GM21381 (cell line): Measurements from ENCODE around the gene TSNAXIP1.
"Not testable (repeated sequence)": the region's sequence is repeated elsewhere in the genome, so short reads cannot be mapped to it uniquely, and the experiment has no call there.

Experiments used
- ATAC-seq: cut with Tn5 transposase; IDR thresholded peaks from one replicate; pipeline ENCODE4 v1.9.1; 2021; ENCODE audit warnings: mild to moderate bottlenecking, moderate library complexity; ENCODE audit not compliant: unreplicated experiment

The TSNAXIP1 gene

DNA sequence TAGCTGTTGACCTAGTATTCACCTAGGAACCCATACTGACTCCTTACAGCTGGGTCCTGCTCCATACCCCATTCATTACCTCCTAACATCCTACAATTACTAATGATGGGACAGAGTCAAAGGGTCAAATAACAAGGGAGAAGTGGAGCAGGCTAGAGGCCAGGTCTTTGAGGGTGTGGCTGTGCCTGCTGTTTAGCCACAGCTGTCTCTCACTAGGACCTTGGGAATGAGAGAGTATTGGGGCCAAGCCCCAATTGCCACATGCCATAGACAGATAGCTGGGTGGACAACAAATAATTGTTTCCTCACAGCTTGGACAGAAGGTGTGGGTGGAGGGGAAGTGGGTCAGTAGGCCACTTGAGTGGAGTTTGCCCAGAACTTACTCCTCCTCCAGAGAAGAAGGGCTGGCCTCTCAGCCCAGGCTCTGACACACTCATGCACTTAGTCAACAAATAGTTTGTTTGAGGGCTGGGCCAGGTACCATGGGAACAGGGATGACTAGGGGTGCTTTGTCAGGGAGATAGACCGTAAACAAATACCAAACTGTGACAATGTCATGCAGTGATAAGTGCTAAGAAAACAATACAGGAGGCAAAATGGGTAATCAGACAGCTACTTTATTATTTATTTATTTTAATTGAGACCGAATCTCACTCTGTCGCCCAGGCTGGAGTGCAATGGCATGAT, 51.0 kb downstream of the TSNAXIP1 start:
- no peak for ATAC-seq

DNA sequence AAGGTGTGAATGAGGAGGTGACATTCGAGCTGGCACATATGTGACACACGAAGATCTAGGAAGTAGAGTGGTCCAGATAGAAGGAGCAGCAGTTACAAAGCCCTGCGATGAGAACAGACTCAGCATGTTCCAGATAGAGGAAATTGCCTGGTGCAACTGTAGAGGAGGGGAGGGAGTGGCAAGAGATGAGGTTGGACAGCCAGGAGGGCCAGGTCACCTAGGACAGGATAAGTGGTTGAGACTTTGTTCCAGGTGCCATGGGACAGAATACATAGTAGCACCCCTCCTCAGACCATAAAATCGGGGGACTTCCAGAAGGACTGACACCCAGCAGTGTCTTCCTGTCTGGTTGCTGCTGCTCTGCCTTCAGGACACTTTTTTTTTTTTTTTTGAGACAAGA, 51.8 kb downstream of the TSNAXIP1 start:
- no peak for ATAC-seq

DNA sequence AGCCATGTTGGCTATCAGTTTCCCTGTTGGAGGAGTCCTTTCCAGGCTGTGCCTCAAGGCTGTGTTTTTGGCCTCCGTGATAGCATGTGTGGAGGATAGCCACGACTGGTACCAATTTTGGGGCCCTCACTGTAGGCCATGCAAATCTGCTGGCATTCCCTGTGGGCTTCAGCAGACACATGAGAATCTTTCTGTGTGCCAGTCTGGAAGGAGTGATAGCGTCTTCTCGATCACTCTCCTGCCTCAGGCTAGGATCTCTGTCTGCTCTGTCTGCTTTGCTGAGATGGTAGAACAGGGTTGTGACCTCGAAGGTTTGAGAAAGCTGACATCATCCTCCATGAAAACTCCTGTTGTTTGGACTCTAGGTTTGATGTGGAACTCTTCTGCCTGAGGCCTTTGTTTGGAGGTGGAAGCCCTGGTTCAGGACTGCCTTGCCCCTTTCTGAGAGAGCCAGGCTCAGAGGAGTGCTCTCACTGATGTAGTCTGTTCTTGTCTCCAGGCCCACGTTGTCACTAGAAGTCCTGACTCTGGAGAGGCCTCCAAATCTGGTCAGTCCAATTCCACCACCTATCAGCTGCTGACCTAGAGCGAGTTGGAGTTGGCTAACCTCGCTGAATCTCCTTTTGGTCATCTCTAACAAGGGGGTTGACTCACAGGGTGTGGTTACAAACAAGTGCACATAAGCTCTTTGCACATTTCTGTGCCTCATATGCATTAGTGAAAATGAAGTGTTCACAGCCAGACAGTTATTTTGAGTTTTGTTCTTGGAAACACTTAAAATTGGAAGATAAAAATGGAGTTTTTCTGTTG, 54.1 kb downstream of the TSNAXIP1 start:
- no peak for ATAC-seq

DNA sequence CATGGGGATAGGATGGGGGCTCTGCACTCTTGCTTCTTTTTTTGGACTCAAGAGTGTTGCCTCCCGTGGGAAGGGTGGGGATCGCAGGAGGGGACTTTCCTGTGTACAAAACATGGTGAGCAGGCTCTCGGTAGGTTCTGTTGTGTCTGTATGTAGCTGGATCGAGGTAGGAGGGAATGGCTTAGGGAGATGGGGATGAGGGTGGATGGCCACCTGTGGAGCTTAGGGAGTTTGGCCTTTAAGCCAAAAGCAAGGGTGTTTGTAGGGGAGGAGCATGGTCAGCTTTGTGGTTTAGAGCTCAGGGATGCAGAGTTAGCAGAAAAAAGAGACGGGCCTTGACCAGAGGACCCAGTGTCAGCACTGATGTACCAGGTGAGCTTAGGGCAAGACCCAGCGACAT, 55.2 kb downstream of the TSNAXIP1 start:
- ATAC-seq, result no peak

DNA sequence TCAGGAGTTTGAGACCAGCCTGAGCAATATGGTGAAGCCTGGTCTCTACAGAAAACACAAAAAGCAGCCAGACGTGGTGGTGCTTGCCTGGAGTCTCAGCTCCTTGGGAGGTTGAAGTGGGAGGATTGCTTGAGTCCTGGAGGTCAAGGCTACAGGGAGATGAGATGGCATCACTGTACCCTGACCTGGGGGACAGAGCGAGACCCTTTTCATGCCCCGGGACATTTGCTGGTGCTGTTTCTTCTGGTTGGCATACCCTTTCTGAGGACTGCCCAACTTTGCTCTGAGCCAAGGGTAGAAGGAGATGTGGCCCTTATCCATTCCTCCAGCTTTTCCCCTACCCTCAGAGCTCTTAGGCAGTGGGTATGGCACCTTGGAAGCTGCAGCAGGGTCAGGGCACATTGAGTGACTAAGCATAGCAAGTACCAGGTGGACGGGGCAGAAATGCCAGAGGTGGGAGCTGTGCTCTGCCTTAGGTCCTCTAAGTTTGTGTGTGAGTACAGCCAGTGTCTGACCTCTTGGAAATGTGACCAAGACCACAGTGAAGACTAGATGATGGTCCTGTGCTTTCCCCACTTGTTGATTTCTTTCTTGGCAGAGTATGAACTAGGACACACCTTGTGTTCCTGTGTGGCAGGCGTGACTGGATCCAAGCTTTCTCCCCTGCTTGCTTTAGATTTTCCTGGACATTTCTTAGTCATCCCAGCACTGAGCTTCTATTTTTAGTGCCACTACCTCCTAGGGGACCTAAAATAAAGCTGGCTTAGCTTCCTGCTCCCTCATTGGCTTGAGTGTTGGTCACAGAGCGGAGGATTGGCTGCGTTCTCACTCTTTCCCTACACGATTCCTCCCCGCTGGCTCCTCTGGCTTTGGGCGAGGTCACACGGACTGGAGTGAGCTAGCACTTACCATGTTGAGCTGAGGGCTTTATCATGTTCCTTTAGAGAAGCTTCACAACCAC, 56.2 kb downstream of the TSNAXIP1 start:
- ATAC-seq, result no peak

DNA sequence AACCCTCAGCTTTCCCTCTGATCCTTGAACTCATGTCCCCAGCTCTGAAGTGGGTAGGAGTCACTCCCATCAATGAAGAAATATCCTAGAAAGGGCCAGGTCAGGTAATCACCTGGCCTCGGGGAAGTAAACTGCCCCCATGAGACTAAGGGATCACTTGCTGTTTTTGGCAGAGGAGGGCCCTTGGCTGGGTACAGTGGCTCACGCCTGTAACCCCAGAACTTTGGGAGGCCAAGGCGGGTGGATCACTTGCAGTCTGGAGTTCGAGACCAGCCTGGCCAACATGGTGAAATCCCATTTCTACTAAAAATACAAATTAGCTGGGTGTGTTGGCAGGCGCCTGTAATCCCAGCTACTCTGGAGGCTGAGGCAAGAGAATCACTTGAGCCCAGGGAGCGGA, 57.4 kb downstream of the TSNAXIP1 start:
- not testable (repeated sequence) for ATAC-seq

DNA sequence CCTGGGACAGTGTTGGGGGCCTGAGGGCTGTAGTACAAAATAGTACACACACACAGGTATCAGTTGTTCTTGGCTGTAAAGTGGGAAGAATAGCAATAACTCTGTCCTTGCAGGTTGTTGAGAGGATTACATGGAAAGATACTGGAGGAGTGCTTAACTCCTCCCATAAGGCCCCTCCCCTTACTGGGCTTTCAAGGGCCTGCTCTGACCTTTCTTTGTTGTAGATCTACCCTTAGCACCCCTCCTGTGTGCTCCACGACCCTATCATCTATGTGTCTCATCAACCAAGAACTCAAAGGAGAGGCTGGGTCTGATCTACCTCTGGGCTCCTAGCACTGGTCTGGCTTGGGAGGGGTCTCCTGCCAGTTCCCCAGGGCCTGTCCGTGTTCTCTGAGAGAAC, 57.9 kb downstream of the TSNAXIP1 start:
- ATAC-seq, result no peak

DNA sequence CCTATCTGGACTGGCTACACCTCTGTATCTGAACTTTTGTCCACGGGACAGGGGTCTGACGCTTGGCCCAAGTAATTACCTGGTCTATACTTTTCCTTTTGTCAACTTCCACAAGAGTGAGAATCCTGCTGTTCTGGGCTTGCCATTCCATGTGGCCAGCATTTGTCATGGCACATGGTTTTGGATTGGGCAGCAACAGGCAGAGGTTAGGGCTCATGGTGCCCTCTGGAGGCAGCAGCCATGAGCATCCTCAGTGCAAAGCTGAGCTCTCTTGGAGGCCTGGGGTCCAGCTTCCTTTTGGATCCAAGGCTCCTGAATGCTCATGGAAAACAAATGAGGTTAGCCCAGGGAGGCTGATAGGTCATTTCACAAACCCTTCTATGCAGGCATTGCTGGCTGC, 58.6 kb downstream of the TSNAXIP1 start:
- no peak for ATAC-seq

DNA sequence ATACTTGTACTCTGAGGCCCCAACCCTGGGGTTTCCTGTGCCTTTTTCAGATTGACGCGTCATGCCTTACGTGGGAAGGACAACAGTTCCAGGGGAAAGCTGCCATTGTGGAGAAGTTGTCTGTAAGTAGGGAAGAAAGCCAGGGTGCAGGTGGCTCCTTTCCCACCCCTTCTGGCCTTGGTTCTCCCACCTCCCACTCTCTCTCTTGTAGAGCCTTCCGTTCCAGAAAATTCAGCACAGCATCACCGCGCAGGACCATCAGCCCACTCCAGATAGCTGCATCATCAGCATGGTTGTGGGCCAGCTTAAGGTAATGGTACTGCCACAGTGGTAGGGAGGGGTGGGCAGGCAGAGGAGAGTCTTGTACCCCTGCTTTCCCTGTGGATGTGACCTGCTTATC, 61.6 kb downstream of the TSNAXIP1 start:
- ATAC-seq, result no peak

DNA sequence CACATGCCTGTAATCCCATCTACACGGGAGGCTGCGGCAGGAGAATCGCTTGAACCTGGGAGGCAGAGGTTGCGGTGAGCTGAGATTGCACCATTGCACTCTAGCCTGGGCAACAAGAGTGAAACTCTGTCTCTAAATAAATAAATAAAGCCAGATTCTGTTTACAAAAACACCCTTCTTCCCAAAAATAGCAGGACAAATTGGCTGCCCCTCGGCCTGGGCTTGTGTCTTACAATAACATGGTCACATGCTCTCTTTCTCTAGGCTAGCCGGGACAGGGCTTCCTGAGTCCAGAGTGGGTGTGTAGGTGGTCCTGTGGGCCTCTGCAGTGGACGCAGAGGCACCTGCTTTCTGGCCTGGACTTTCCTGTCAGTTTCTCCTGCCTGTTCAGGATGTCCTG, 63.0 kb downstream of the TSNAXIP1 start:
- no peak for ATAC-seq

DNA sequence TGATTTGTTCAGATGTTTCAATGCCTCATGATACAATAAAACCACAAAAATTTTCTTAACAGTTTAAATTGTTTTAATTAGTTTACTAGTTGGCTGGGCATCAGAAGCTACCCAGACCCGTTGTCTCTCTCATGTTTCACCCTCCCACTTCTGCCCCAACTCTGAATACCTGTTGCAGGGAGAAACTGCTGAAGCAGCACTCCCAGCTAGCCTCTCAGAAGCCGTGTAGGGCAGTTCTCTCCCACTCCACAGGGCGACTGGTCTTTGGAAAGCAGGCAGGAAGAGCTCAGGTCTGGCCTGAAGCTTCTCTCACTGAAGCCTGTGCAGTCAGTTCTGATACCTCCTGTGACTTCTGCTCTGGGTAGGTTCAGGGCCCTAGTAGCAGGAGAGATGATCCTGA, 64.6 kb downstream of the TSNAXIP1 start:
- ATAC-seq, result no peak

DNA sequence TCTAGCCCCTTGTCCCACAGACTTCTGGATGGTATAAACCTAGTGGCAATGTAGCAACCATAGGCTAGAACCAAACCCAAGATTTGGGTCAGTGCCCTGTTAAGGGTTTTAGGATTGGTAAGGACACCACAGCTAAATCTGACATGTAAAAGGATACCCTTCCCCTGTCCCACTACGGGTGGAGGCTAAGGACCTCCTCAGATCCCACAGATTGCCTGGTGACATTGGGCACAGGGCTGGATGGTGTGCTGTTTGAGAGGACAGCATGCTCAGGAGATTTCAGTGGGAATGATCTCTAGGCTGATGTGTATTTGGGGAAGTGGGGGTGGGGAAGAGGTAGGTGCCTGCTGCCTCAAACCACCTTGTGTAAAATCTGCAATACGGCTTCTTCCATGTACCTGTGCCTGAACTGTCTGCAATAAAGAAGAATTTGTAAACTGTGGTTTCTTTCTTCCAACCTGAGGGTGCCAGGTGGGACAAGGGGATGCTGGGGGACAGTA, 65.5 kb downstream of the TSNAXIP1 start:
- ATAC-seq, result no peak

DNA sequence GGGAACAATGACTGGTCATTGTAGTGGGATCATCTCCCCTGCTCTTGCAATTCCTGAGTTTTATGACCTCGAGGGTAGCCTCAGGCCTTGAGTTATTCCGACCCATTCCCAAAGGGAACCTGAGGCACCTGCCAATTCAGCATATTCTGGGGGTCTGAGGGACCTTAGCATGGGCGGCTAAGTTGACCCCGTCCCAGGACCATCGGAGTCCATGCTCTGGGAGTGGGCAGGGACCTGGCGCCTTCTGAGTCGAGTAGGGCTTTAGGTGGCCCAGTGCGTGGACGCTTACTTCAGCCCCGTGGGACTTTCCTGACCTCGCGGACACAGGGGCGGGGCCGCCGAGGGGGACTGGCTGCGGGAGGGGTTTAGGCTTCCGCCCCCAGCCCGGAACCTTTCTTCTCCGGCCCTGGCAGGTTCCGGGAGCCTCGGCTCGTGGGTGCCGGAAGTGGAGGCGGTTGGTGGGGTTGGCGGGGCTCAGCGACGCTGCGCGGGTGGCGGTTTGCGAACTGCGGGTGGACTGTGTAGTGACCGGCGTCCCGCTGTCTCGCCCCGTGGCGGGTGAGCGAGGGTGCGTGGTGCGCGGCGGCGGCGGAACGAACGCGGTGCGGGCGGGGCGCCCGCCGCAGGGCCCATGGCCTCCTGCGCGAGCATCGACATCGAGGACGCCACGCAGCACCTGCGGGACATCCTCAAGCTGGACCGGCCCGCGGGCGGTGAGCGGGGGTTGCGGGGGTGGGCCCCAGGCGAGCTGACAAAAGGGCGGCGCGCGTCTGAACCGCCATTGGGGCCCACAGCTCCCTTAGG, 66.1 kb downstream of the TSNAXIP1 start, which contains the start of gene EDC4:
EDC4 (plus strand) TSS at position 422 of the 804 bp plus-strand sequence; CDS start at position 632, 210 bp downstream.
- peak; percentile 74 for ATAC-seq

DNA sequence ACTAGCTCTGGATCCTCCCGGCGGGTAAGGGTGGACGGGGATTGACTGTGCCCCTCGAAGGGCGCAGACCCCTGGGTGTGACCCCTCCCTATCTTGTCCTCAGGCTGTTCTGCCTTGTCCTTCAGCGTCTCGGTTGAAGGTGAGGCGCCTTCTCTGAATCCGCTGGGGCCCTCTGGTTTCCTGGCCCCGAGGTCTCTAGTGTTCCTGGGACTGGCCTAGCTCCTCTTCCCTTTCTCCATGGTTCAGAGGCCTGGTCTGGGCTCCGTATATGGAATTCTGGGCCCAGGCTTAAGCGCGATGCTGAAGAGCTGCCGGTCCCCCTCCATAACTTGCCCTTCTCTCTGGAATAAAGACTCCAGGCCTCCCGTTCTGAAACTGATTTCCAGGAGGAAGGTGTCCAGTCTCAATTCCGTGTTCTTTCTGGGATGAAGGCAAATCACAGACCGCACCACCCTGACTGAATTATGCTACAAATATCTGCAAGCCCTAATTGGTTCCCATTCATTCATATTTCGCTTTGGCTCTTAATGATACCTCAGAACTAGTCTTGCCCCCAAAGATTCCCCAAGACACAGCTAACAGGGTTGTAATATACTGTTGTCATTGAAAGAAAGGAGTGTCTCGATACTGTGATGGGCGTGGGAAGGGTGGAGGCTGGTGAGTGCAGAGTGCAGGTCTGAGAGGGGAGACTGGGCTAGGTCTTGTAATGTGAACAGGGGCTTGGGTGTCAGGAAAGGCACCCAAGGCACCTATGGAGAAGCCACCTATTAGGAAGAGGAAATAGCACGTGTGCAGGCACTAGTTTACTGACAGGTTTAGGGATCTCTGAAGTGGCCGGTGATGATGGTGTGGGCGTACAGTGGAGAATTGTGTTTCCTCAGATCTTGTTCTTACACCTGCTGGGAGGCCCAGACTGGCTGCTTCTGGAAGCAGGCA, 67.0 kb downstream of the TSNAXIP1 start:
- ATAC-seq, result peak; percentile 4

DNA sequence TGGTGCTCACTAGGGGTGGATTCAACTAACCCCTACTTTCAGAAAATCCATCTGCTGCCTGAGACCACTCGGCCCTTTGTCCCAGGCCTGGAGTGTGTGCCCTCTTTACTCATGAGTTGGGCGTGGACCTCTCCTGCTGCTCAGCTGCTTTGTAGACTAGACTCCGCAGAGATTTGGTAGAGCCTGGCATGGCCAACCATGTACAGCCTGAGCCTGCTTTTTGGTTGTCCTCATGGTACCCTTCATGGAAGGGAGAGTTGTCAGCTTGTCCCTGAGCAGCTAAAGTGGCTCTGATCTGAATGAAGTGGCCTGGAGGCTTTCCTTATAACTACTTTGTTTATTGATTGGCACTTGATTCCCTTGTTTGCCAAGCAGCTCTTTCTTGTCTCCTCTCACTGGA, 67.7 kb downstream of the TSNAXIP1 start:
- ATAC-seq, result no peak

DNA sequence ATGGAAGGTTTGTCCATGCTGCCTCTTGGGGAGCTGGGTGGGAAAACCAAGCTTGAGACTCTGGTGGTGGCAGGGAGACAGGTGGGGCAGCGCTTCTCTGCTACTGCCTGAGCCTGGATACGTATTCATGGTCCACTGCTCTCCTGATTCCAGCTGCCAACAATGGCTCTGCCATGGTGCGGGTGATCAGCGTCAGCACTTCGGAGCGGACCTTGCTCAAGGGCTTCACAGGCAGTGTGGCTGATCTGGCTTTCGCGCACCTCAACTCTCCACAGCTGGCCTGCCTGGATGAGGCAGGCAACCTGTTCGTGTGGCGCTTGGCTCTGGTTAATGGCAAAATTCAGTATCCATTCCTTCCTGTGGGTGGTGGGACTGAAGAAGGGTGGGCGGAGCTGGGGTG, 70.4 kb downstream of the TSNAXIP1 start:
- ATAC-seq, result no peak
